Small intestine (tissue), 7 donors: ENCODE results near the gene STXBP6. TPM values are rescaled to one million over a fixed set of nuclear protein-coding genes. Genes with fewer than 3 reads are reported as not detected.

ENCODE experiments used
- DNase-seq, 2 donors: peaks; one replicate each; pipeline versions ENCODE4 v3.0.0 to v3.0.0-alpha.2; 2013
- FAIRE-seq: peaks from 2 replicates; lab custom pipeline; 2012; peaks lifted over from hg19 to GRCh38; lab: Jason Lieb, UNC
- H3K27ac ChIP-seq, 3 donors: one replicate each; pipeline ENCODE4 v1.5.1; 2013; ENCODE audit warnings: low read length in 2 of 3, mild to moderate bottlenecking in 2 of 3, control low read depth in 1 of 3, inconsistent platforms in 1 of 3, low read depth in 1 of 3, moderate library complexity in 1 of 3
- H3K27me3 ChIP-seq, 3 donors: one replicate each; pipeline ENCODE4 v1.6.1; 2013; ENCODE audit warnings: low read length in 3 of 3, inconsistent platforms in 1 of 3; ENCODE audit not compliant: control insufficient read depth in 3 of 3, insufficient read depth in 3 of 3
- H3K36me3 ChIP-seq, 3 donors: one replicate each; pipeline ENCODE4 v1.6.1; 2013; ENCODE audit warnings: low read length in 3 of 3, inconsistent platforms in 1 of 3, low read depth in 1 of 3, mild to moderate bottlenecking in 1 of 3, moderate library complexity in 1 of 3; ENCODE audit not compliant: control insufficient read depth in 3 of 3, insufficient read depth in 2 of 3
- H3K4me1 ChIP-seq, 3 donors: one replicate each; pipeline ENCODE4 v1.6.1; 2013; ENCODE audit warnings: low read length in 2 of 3, inconsistent platforms in 1 of 3, low read depth in 1 of 3, mild to moderate bottlenecking in 1 of 3, moderate library complexity in 1 of 3; ENCODE audit not compliant: control insufficient read depth in 3 of 3, insufficient read depth in 2 of 3
- H3K4me3 ChIP-seq, 3 donors: one replicate each; pipeline ENCODE4 v1.5.1; 2013; ENCODE audit warnings: low read length in 3 of 3, control low read depth in 1 of 3, inconsistent platforms in 1 of 3, low read depth in 1 of 3, mild to moderate bottlenecking in 1 of 3, moderate library complexity in 1 of 3
- H3K9me3 ChIP-seq, 2 donors: one replicate each; pipeline ENCODE4 v1.6.1; 2013; ENCODE audit warnings: low read depth in 1 of 2, low read length in 1 of 2; ENCODE audit not compliant: control insufficient read depth in 2 of 2, insufficient read depth in 1 of 2
- WGBS, 3 donors: extraction: QIAGEN DNeasy Blood & Tissue Kit; methylation state at CpG; one replicate each; pipeline ENCODE4 v1.1.7; 2013; 5-methylcytosine and 5-hydroxymethylcytosine counted together
- polyA plus RNA-seq, 4 donors: library from polyadenylated mRNA; stranded (reverse) in 3 of 4; unstranded in 1 of 4; fragments of 200-250 nt in 3 of 4; fragments of 120-200 nt in 1 of 4; gene quantifications; one replicate each; pipeline versions ENCODE4 v1.2.1 to v1.2.3, GENCODE V29; 2013
- donor health status: healthy with polysubstance abuse.
- donor health status: control.
- donor health status: control.
- donor health status: Bipolar disorder and iron deficiency.
- donor health status: healthy.

STXBP6 gene
- polyA plus RNA-seq, 4 donors = 12.7 to 53.7 (median 24.0) TPM

DNA sequence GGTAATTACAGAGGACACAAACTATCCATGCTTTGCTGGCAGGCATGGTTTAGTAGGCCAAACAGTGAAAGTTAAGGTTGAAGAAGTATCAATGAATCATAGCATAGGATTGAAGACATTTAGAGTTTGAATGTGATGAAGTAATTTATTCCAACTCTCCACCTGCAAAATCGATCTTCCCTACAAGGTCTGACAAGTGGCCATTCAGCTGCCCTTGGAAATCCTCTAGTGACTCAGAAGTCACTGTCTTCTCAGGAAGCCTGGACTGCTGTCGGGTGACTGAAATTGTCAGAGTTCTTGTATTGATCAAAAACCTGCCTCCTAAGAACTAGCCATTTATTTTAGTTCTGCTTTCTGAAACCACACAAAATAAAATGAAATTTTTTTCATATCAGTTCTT lies 17.7 kb upstream of the STXBP6 start:
- 80 to 88% (median 87%) methylated on average over 2 of the region's 2 CpGs for WGBS, 3 donors
- H3K4me1 ChIP-seq = no peaks in the 10 kb centered on the region
- no peaks in the 10 kb centered on the region for H3K27me3 ChIP-seq
- FAIRE-seq (no peak), DNase-seq (no peak)
- no peak overlapping the region for H3K4me3 ChIP-seq
- H3K36me3 ChIP-seq = no peaks in the 10 kb centered on the region
- no peaks in the 10 kb centered on the region for H3K9me3 ChIP-seq
- H3K27ac ChIP-seq = no peak overlapping the region

DNA sequence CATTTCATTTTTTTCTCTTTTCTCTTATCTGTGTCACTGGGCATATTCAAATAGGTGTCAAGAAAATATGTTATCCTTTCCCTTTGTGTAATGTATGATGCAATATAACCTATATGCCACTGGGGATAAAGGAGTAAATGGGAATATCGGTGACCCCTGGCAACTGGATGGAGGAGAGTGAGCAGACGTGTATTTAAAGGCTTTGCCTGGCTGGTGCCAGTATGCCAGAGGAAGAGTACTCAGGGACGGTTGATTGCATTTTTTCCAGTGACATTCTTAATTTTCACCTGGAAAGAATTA lies 12.0 kb upstream of the STXBP6 start:
- no peak for DNase-seq
- Histone ChIP-seq H3K27me3 (peaks cover 0 to 2% (median 0%) of the 10 kb centered on the region in 3 donors), H3K4me3 (no peak overlapping the region), H3K9me3 (no peaks in the 10 kb centered on the region), H3K36me3 (no peaks in the 10 kb centered on the region), H3K27ac (no peak overlapping the region), H3K4me1 (no peaks in the 10 kb centered on the region)
- FAIRE-seq = no peak
- WGBS, 3 donors = 69 to 91% (median 85%) methylated on average over 3 of the region's 3 CpGs

- 67 to 85% (median 79%) methylated on average over 1 of the region's 1 CpG for WGBS, 3 donors
- FAIRE-seq = no peak
Measured at GRCh38 chr14:25056688-25057078, 6.7 kb upstream of the STXBP6 start.

GRCh38 chr14:25055992-25056687 lies 6.2 kb upstream of the STXBP6 start:
- no peaks in the 10 kb centered on the region for H3K36me3 ChIP-seq

More at GRCh38 chr14:25056688-25057078, 6.7 kb upstream of the STXBP6 start:
- H3K27me3 ChIP-seq = peaks cover 0 to under 1% (median 0%) of the 10 kb centered on the region in 3 donors
- H3K4me3 ChIP-seq = no peak overlapping the region
- no peaks in the 10 kb centered on the region for H3K36me3 ChIP-seq
- no peaks in the 10 kb centered on the region for H3K4me1 ChIP-seq
- no peaks in the 10 kb centered on the region for H3K9me3 ChIP-seq
- H3K27ac ChIP-seq = no peak overlapping the region
- DNase-seq = no peak

DNA sequence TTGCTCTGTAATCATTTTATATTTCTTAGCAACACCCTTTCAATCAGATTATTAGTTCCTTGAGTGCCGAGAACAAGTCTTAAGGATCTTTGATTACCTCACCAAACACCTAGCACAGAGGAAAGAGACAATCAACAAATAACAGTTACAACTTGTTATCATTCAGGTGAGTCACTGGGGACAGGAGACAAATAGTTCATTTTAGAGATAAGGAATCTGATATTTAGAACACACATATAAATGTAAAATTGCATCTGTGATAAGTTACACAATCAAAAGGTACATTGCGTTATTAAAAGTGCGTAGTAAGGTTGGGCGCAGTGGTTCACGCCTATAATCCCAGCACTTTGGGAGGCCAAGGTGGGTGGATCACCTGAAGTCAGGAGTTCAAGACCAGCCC lies 5.1 kb upstream of the STXBP6 start:
- peaks cover 0 to 6% (median 0%) of the 10 kb centered on the region in 3 donors for H3K27me3 ChIP-seq
- no peak overlapping the region for H3K27ac ChIP-seq
- WGBS, 3 donors = 22 to 75% (median 57%) methylated on average over 5 of the region's 5 CpGs
- no peaks in the 10 kb centered on the region for H3K36me3 ChIP-seq
- FAIRE-seq (no peak), DNase-seq (peak in 1 of 2 donors; percentile 93)
- peaks cover 0 to 5% (median 0%) of the 10 kb centered on the region in 3 donors for H3K4me1 ChIP-seq
- no peaks in the 10 kb centered on the region for H3K9me3 ChIP-seq
- no peak overlapping the region for H3K4me3 ChIP-seq

More at GRCh38 chr14:25055992-25056687, 6.2 kb upstream of the STXBP6 start:
- DNase-seq = peak in 1 of 2 donors; percentile 17
- no peak overlapping the region for H3K4me3 ChIP-seq
- no peak overlapping the region for H3K27ac ChIP-seq
- no peak for FAIRE-seq
- no peaks in the 10 kb centered on the region for H3K4me1 ChIP-seq
- H3K27me3 ChIP-seq = peaks cover 0 to 6% (median 0%) of the 10 kb centered on the region in 3 donors
- no peaks in the 10 kb centered on the region for H3K9me3 ChIP-seq
- WGBS, 3 donors = 35 to 54% (median 41%) methylated on average over 2 of the region's 2 CpGs

GRCh38 chr14:25053585-25053984 lies 3.6 kb upstream of the STXBP6 start:
- no peak for FAIRE-seq
- H3K4me3 ChIP-seq = no peak overlapping the region
- H3K36me3 ChIP-seq = no peaks in the 10 kb centered on the region
- peaks cover 0 to 5% (median 0%) of the 10 kb centered on the region in 3 donors for H3K4me1 ChIP-seq
- H3K9me3 ChIP-seq = no peaks in the 10 kb centered on the region
- 86 to 94% (median 89%) methylated on average over 1 of the region's 1 CpG for WGBS, 3 donors
- H3K27ac ChIP-seq = no peak overlapping the region
- no peak for DNase-seq
- peaks cover 0 to 6% (median 0%) of the 10 kb centered on the region in 3 donors for H3K27me3 ChIP-seq

GRCh38 chr14:25052921-25053320 lies 3.0 kb upstream of the STXBP6 start:
- Histone ChIP-seq H3K9me3 (no peaks in the 10 kb centered on the region), H3K27ac (no peak overlapping the region), H3K4me1 (peaks cover 0 to 5% (median 0%) of the 10 kb centered on the region in 3 donors), H3K36me3 (no peaks in the 10 kb centered on the region), H3K27me3 (peaks cover 0 to 6% (median 0%) of the 10 kb centered on the region in 3 donors), H3K4me3 (no peak overlapping the region)
- WGBS, 3 donors = 69 to 87% (median 82%) methylated on average over 4 of the region's 4 CpGs
- FAIRE-seq = no peak
- DNase-seq = no peak

DNA sequence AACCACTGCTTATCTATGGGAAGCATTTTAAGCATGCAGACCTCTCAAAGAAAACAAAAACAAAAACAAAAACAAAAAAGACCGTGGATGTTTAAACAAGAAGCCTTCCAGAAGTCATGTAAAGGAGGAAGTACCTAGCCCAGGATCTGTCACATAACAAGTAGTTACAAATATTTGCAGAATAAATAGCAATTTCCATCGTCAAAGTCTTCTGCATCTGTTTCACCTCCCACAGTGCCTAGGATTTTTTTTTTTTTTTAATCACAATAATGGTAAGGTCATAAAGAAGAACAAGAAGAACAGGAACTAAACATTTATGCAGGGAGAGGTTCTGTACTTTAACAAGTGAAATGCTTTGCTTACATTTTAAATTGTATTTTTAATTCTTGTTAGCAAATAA lies 2.4 kb upstream of the STXBP6 start:
- Histone ChIP-seq H3K36me3 (no peaks in the 10 kb centered on the region), H3K9me3 (no peaks in the 10 kb centered on the region), H3K4me3 (no peak overlapping the region), H3K4me1 (peaks cover 0 to 5% (median 0%) of the 10 kb centered on the region in 3 donors), H3K27me3 (peaks cover 0 to 6% (median 0%) of the 10 kb centered on the region in 3 donors), H3K27ac (no peak overlapping the region)
- FAIRE-seq (no peak), DNase-seq (no peak)
- WGBS, 3 donors = 23 to 29% (median 27%) methylated on average over 2 of the region's 2 CpGs
